ENCODE data around the gene FCN1. TPM values are rescaled to one million over a fixed set of nuclear protein-coding genes. Genes with fewer than 3 reads are reported as not detected.

Gene FCN1
- total and polyA plus RNA-seq, 7 experiments from 2014 or later: 2.1 to 561 (median 8.1) TPM; not detected in 1

DNA sequence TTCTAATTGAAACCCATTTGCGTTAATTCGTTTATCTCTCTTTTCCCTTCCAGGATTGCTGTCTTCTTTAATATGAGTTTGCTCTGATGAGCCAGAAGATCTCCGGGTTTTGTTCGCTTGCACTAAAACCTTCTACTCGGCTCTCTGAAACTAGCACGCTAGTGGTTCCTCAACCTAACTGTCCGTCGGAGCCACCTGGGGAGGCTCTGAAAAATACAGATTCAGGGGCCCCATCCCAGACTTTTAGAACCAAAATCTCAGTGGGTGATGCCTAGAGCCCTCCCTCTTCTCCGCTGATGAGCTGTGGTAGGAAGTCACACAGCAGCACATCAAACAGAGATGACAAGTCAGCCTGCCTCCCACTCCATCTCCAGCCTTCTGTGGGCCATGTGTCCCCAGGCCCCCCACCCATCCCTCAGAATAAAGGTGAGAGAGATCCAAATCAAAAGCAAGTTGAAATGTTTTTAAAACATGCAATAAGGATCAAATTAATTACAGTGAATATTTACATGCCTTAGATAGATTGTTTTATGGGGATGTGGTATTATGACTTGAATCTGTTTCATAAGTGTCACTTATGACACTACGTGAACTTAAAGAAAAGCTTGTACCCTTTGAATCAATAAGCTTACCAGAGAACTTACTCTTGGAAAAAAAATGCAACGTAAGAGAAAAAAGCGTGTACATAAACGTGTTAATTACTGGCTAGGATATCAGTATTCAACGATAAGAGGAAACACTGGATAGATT lies 20.7 kb downstream of the FCN1 start:
- ChIA-PET CTCF (no interaction called here), POLR2A (no interaction called here)
- no peak overlapping the region for H3K27ac Mint-ChIP-seq
- Histone ChIP-seq H3K4me3 (ENCODE audit: low read length) (no peak overlapping the region), H3K27me3 (ENCODE audit: control insufficient read depth in 2 of 2, insufficient read depth in 2 of 2, low read length in 2 of 2) (peaks cover 0 to 3% of the 10 kb centered on the region in 2 donors), H3K4me1 (ENCODE audit: control insufficient read depth in 2 of 2, insufficient read depth in 2 of 2, low read length in 2 of 2) (no peaks in the 10 kb centered on the region), H3K27ac (ENCODE audit: low read depth, low read length) (no peak overlapping the region), H3K9me3 (ENCODE audit: control insufficient read depth in 2 of 3, low read length in 3 of 3) (peaks cover 0 to 9% (median 0%) of the 10 kb centered on the region in 3 experiments), H3K36me3 (ENCODE audit: control insufficient read depth in 2 of 3, insufficient read depth in 3 of 3, low read length in 3 of 3) (no peaks in the 10 kb centered on the region)
- peaks cover 0 to 5% (median 0%) of the 10 kb centered on the region in 5 donors for H3K36me3 Mint-ChIP-seq
- intact Hi-C loops (cut with micrococcal nuclease): no loop called here
- peaks cover 2 to 23% (median 18%) of the 10 kb centered on the region in 5 donors for H3K27me3 Mint-ChIP-seq
- peaks cover 5 to 32% (median 11%) of the 10 kb centered on the region in 11 donors for H3K9me3 Mint-ChIP-seq
- ATAC-seq (no peak), DNase-seq (no peak)
- H3K4me1 Mint-ChIP-seq: peaks cover 0 to under 1% (median 0%) of the 10 kb centered on the region in 7 donors
- no peak overlapping the region for H3K4me3 Mint-ChIP-seq

GRCh38 chr9:134895908-134896833 lies 21.5 kb downstream of the FCN1 start:
- peaks cover 0 to 3% of the 10 kb centered on the region in 2 donors for H3K27me3 ChIP-seq (ENCODE audit: control insufficient read depth in 2 of 2, insufficient read depth in 2 of 2, low read length in 2 of 2)
- no peak overlapping the region for H3K27ac ChIP-seq (ENCODE audit: low read depth, low read length)
- H3K27ac Mint-ChIP-seq: no peak overlapping the region
- no peaks in the 10 kb centered on the region for H3K4me1 ChIP-seq (ENCODE audit: control insufficient read depth in 2 of 2, insufficient read depth in 2 of 2, low read length in 2 of 2)
- no peaks in the 10 kb centered on the region for H3K36me3 ChIP-seq (ENCODE audit: control insufficient read depth in 2 of 3, insufficient read depth in 3 of 3, low read length in 3 of 3)
- no peak overlapping the region for H3K4me3 ChIP-seq (ENCODE audit: low read length)
- H3K4me1 Mint-ChIP-seq: peaks cover 0 to 1% (median 0%) of the 10 kb centered on the region in 7 donors
- ChIA-PET POLR2A (no interaction called here), CTCF (no interaction called here)
- peaks cover 0 to 9% (median 0%) of the 10 kb centered on the region in 3 experiments for H3K9me3 ChIP-seq (ENCODE audit: control insufficient read depth in 2 of 3, low read length in 3 of 3)
- DNase-seq (no peak), ATAC-seq (no peak)
- H3K4me3 Mint-ChIP-seq: no peak overlapping the region
- H3K27me3 Mint-ChIP-seq: peaks cover 2 to 24% (median 20%) of the 10 kb centered on the region in 5 donors
- H3K9me3 Mint-ChIP-seq: peaks cover 5 to 32% (median 11%) of the 10 kb centered on the region in 11 donors
- intact Hi-C loops (cut with micrococcal nuclease): no loop called here
- peaks cover 0 to 5% (median 0%) of the 10 kb centered on the region in 5 donors for H3K36me3 Mint-ChIP-seq

- Mint-ChIP-seq H3K36me3 (peaks cover 0 to 5% (median 0%) of the 10 kb centered on the region in 5 donors), H3K4me3 (no peak overlapping the region), H3K27me3 (peaks cover 2 to 28% (median 20%) of the 10 kb centered on the region in 5 donors), H3K27ac (no peak overlapping the region), H3K9me3 (peaks cover 5 to 32% (median 11%) of the 10 kb centered on the region in 11 donors), H3K4me1 (peaks cover 0 to 1% (median 0%) of the 10 kb centered on the region in 7 donors)
- intact Hi-C loops (cut with micrococcal nuclease): no loop called here
- Histone ChIP-seq H3K9me3 (ENCODE audit: control insufficient read depth in 2 of 3, low read length in 3 of 3) (peaks cover 0 to 9% (median 0%) of the 10 kb centered on the region in 3 experiments), H3K27ac (ENCODE audit: low read depth, low read length) (no peak overlapping the region), H3K27me3 (ENCODE audit: control insufficient read depth in 2 of 2, insufficient read depth in 2 of 2, low read length in 2 of 2) (peaks cover 0 to 3% of the 10 kb centered on the region in 2 donors), H3K36me3 (ENCODE audit: control insufficient read depth in 2 of 3, insufficient read depth in 3 of 3, low read length in 3 of 3) (no peaks in the 10 kb centered on the region), H3K4me1 (ENCODE audit: control insufficient read depth in 2 of 2, insufficient read depth in 2 of 2, low read length in 2 of 2) (no peaks in the 10 kb centered on the region), H3K4me3 (ENCODE audit: low read length) (no peak overlapping the region)
- DNase-seq: no peak
- no peak for ATAC-seq
- ChIA-PET POLR2A (no interaction called here), CTCF (no interaction called here)
Measured at GRCh38 chr9:134895567-134895907, 22.2 kb downstream of the FCN1 start.

DNA sequence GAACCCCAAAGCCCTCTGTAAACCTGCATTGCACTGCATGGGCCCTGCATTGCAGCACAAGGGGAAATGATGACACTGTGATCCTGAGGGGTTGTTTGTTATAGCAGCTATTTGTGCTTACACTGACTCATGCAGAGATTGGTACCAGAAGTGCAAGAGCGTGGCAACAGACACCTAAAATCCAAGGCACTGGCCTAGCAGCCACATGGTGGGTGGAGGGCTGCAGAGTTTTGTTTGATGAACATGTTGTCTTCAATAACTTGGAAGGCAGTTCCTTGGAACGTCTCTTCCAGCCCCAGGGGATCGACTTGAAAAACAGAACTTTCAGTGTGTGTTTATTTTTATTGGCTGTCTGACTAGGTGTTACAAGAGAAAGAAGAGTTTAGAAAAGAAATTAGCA lies 22.6 kb downstream of the FCN1 start:
- Mint-ChIP-seq H3K27me3 (peaks cover 2 to 28% (median 18%) of the 10 kb centered on the region in 5 donors), H3K27ac (no peak overlapping the region), H3K4me3 (no peak overlapping the region), H3K4me1 (peaks cover 0 to 1% (median 0%) of the 10 kb centered on the region in 7 donors), H3K36me3 (peaks cover 0 to 5% (median 0%) of the 10 kb centered on the region in 5 donors), H3K9me3 (peaks cover 5 to 32% (median 11%) of the 10 kb centered on the region in 11 donors)
- Histone ChIP-seq H3K36me3 (ENCODE audit: control insufficient read depth in 2 of 3, insufficient read depth in 3 of 3, low read length in 3 of 3) (no peaks in the 10 kb centered on the region), H3K4me3 (ENCODE audit: low read length) (no peak overlapping the region), H3K27ac (ENCODE audit: low read depth, low read length) (no peak overlapping the region), H3K27me3 (ENCODE audit: control insufficient read depth in 2 of 2, insufficient read depth in 2 of 2, low read length in 2 of 2) (peaks cover 0 to 3% of the 10 kb centered on the region in 2 donors), H3K9me3 (ENCODE audit: control insufficient read depth in 2 of 3, low read length in 3 of 3) (peaks cover 0 to 9% (median 0%) of the 10 kb centered on the region in 3 experiments), H3K4me1 (ENCODE audit: control insufficient read depth in 2 of 2, insufficient read depth in 2 of 2, low read length in 2 of 2) (no peaks in the 10 kb centered on the region)
- intact Hi-C loops (cut with micrococcal nuclease): no loop called here
- DNase-seq: no peak
- no peak for ATAC-seq
- ChIA-PET CTCF (no interaction called here), POLR2A (no interaction called here)

DNA sequence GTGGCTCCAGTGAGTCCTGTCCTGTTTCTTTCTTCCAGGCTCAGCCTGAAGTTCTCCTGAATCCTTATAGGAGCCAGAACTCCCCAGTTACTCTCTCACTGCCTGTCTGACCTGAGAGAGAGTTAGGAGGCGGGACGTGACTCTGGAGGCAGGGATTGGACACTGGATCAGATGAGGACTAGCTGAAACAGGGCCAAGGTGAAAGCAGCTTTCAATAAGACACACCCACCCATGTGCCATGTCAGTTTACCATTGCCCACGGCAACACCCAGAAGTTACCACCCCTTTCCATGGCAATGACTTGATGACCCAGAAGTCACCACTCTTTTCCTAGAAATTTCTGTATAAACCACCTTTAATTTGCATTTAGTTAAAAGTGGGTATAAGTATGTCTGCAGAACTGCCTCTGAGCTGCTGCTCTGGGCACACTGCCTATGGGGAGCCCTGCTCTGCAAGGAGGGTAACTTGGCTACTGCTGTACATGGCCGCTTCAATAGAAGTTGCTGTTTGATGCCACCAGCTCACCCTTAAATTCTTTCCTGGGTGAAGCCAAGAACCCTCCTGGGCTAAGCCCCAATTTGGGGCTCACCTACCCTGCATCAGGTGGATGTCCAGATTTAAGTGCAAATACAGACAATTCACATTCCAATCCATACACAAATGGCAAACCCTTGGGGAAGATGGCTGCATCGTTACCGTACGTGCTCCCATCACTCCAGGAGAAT lies 23.4 kb downstream of the FCN1 start:
- Mint-ChIP-seq H3K9me3 (peaks cover 3 to 24% (median 8%) of the 10 kb centered on the region in 11 donors), H3K27ac (no peak overlapping the region), H3K4me1 (peaks cover 0 to 1% (median 0%) of the 10 kb centered on the region in 7 donors), H3K4me3 (no peak overlapping the region), H3K27me3 (peaks cover 0 to 28% (median 16%) of the 10 kb centered on the region in 5 donors), H3K36me3 (peaks cover 0 to 3% (median 0%) of the 10 kb centered on the region in 5 donors)
- ChIA-PET CTCF (no interaction called here), POLR2A (no interaction called here)
- Histone ChIP-seq H3K36me3 (ENCODE audit: control insufficient read depth in 2 of 3, insufficient read depth in 3 of 3, low read length in 3 of 3) (no peaks in the 10 kb centered on the region), H3K4me1 (ENCODE audit: control insufficient read depth in 2 of 2, insufficient read depth in 2 of 2, low read length in 2 of 2) (no peaks in the 10 kb centered on the region), H3K27me3 (ENCODE audit: control insufficient read depth in 2 of 2, insufficient read depth in 2 of 2, low read length in 2 of 2) (peaks cover 0 to 3% of the 10 kb centered on the region in 2 donors), H3K4me3 (ENCODE audit: low read length) (no peak overlapping the region), H3K27ac (ENCODE audit: low read depth, low read length) (no peak overlapping the region), H3K9me3 (ENCODE audit: control insufficient read depth in 2 of 3, low read length in 3 of 3) (peaks cover 0 to 9% (median 0%) of the 10 kb centered on the region in 3 experiments)
- no peak for ATAC-seq
- no peak for DNase-seq
- intact Hi-C loops (cut with micrococcal nuclease): no loop called here

GRCh38 chr9:134892820-134893420 lies 24.8 kb downstream of the FCN1 start:
- no peaks in the 10 kb centered on the region for H3K36me3 Mint-ChIP-seq

More at GRCh38 chr9:134892820-134893420, 24.8 kb downstream of the FCN1 start:
- Histone ChIP-seq H3K4me1 (ENCODE audit: control insufficient read depth in 2 of 2, insufficient read depth in 2 of 2, low read length in 2 of 2) (no peaks in the 10 kb centered on the region), H3K4me3 (ENCODE audit: low read length) (no peak overlapping the region), H3K27ac (ENCODE audit: low read depth, low read length) (no peak overlapping the region), H3K9me3 (ENCODE audit: control insufficient read depth in 2 of 3, low read length in 3 of 3) (peaks cover 0 to 5% (median 0%) of the 10 kb centered on the region in 3 experiments), H3K36me3 (ENCODE audit: control insufficient read depth in 2 of 3, insufficient read depth in 3 of 3, low read length in 3 of 3) (no peaks in the 10 kb centered on the region), H3K27me3 (ENCODE audit: control insufficient read depth in 2 of 2, insufficient read depth in 2 of 2, low read length in 2 of 2) (peaks cover 0 to 3% of the 10 kb centered on the region in 2 donors)
- no peak for DNase-seq
- intact Hi-C loops (cut with micrococcal nuclease): no loop called here
- ChIA-PET CTCF (no interaction called here), POLR2A (no interaction called here)
- Mint-ChIP-seq H3K4me1 (peaks cover 0 to 2% (median 0%) of the 10 kb centered on the region in 7 donors), H3K9me3 (peaks cover 0 to 11% (median 0%) of the 10 kb centered on the region in 11 donors), H3K4me3 (no peak overlapping the region), H3K27me3 (peaks cover 0 to 28% (median 15%) of the 10 kb centered on the region in 5 donors), H3K27ac (no peak overlapping the region)
- no peak for ATAC-seq
